Neural crest cell (in vitro differentiated cells): ENCODE results near the gene FILIP1. TPM values are rescaled to one million over a fixed set of nuclear protein-coding genes. Genes with fewer than 3 reads are reported as not detected.

ENCODE experiments used
- DNase-seq: peaks from one replicate; pipeline ENCODE4 v3.0.0; 2021; ENCODE audit warnings: low read depth, mixed read lengths, low spot score
- H3K27ac Mint-ChIP-seq: one replicate; pipeline ENCODE4 v1.8.0; 2021; ENCODE audit warnings: mild to moderate bottlenecking, mixed read lengths; ENCODE audit not compliant: unreplicated experiment
- H3K27me3 Mint-ChIP-seq: 2 replicates; pipeline ENCODE4 v1.8.0; 2021; ENCODE audit warnings: low read depth, mild to moderate bottlenecking, mixed read lengths
- H3K36me3 Mint-ChIP-seq: 2 replicates; pipeline ENCODE4 v1.8.0; 2021; ENCODE audit warnings: low read depth, mild to moderate bottlenecking, mixed read lengths
- H3K4me1 Mint-ChIP-seq: 2 replicates; pipeline ENCODE4 v1.8.0; 2021; ENCODE audit warnings: mixed read lengths
- H3K4me3 Mint-ChIP-seq: one replicate; pipeline ENCODE4 v1.8.0; 2021; ENCODE audit warnings: mild to moderate bottlenecking, mixed read lengths
- H3K9me3 Mint-ChIP-seq: 2 replicates; pipeline ENCODE4 v1.8.0; 2021; ENCODE audit warnings: mixed read lengths
- total RNA-seq: library from RNA; stranded (reverse); gene quantifications from 2 replicates; pipeline ENCODE4 v1.2.1, GENCODE V29; 2021
- TF ChIP-seq, protein P1 (sequence below): fragments of 200-600 bp; sonication (generic); conservative IDR thresholded peaks from 2 replicates; pipeline ENCODE4 v1.5.0; 2021; ENCODE audit warnings: antibody characterized with exemption, mild to moderate bottlenecking

The FILIP1 gene
- total RNA-seq, 1 donor from 2014 or later: 0.79 TPM

- H3K36me3 Mint-ChIP-seq: no peaks in the 10 kb centered on the region
- no peak overlapping the region for H3K27ac Mint-ChIP-seq
- H3K9me3 Mint-ChIP-seq: peaks cover 2% of the 10 kb centered on the region
- H3K27me3 Mint-ChIP-seq: no peaks in the 10 kb centered on the region
- DNase-seq: no peak
- no peak overlapping the region for H3K4me3 Mint-ChIP-seq
- TF ChIP-seq, protein P1, sequence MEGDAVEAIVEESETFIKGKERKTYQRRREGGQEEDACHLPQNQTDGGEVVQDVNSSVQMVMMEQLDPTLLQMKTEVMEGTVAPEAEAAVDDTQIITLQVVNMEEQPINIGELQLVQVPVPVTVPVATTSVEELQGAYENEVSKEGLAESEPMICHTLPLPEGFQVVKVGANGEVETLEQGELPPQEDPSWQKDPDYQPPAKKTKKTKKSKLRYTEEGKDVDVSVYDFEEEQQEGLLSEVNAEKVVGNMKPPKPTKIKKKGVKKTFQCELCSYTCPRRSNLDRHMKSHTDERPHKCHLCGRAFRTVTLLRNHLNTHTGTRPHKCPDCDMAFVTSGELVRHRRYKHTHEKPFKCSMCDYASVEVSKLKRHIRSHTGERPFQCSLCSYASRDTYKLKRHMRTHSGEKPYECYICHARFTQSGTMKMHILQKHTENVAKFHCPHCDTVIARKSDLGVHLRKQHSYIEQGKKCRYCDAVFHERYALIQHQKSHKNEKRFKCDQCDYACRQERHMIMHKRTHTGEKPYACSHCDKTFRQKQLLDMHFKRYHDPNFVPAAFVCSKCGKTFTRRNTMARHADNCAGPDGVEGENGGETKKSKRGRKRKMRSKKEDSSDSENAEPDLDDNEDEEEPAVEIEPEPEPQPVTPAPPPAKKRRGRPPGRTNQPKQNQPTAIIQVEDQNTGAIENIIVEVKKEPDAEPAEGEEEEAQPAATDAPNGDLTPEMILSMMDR: no peak
- no peaks in the 10 kb centered on the region for H3K4me1 Mint-ChIP-seq
These were observed 9.7 kb upstream of the FILIP1 start for GRCh38 chr6:75503291-75503690.

DNA sequence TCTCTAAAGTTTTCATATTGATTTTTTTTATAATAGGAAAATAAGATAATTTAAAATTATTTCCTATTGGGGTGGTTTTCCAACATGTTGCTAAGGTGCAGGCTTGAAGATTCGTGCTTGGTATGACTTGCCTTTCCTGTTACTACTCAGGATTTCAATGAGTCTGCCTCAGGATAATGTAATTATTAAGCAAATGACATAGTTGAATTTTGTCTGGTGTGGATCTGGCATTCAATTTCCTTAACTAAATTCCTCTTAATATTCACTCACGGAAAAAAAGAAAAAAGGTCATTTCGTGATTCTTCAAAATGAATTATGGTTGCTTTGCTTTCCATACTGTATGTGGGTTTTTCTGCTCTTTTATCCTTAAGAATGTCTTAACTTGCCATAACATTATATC lies 9.3 kb upstream of the FILIP1 start:
- Mint-ChIP-seq H3K36me3 (no peaks in the 10 kb centered on the region), H3K27ac (no peak overlapping the region), H3K4me3 (no peak overlapping the region), H3K27me3 (no peaks in the 10 kb centered on the region), H3K4me1 (no peaks in the 10 kb centered on the region), H3K9me3 (peaks cover 2% of the 10 kb centered on the region)
- TF ChIP-seq, protein P1: no peak
- no peak for DNase-seq

- Mint-ChIP-seq H3K9me3 (no peaks in the 10 kb centered on the region), H3K4me1 (no peaks in the 10 kb centered on the region), H3K27ac (no peak overlapping the region), H3K27me3 (no peaks in the 10 kb centered on the region), H3K36me3 (no peaks in the 10 kb centered on the region), H3K4me3 (no peak overlapping the region)
- DNase-seq: no peak
- TF ChIP-seq, protein P1: no peak
These were observed 8.2 kb upstream of the FILIP1 start for GRCh38 chr6:75501756-75502155.

GRCh38 chr6:75499640-75500039 lies 6.0 kb upstream of the FILIP1 start:
- H3K27ac Mint-ChIP-seq: no peak overlapping the region
- H3K36me3 Mint-ChIP-seq: no peaks in the 10 kb centered on the region
- H3K9me3 Mint-ChIP-seq: no peaks in the 10 kb centered on the region
- no peak for DNase-seq
- no peaks in the 10 kb centered on the region for H3K27me3 Mint-ChIP-seq
- H3K4me3 Mint-ChIP-seq: no peak overlapping the region
- TF ChIP-seq, protein P1: no peak
- no peaks in the 10 kb centered on the region for H3K4me1 Mint-ChIP-seq

GRCh38 chr6:75498862-75499261 lies 5.3 kb upstream of the FILIP1 start:
- H3K9me3 Mint-ChIP-seq: no peaks in the 10 kb centered on the region
- no peak overlapping the region for H3K27ac Mint-ChIP-seq
- no peak overlapping the region for H3K4me3 Mint-ChIP-seq
- no peaks in the 10 kb centered on the region for H3K36me3 Mint-ChIP-seq
- no peaks in the 10 kb centered on the region for H3K27me3 Mint-ChIP-seq
- H3K4me1 Mint-ChIP-seq: no peaks in the 10 kb centered on the region
- no peak for DNase-seq
- TF ChIP-seq, protein P1: no peak

DNA sequence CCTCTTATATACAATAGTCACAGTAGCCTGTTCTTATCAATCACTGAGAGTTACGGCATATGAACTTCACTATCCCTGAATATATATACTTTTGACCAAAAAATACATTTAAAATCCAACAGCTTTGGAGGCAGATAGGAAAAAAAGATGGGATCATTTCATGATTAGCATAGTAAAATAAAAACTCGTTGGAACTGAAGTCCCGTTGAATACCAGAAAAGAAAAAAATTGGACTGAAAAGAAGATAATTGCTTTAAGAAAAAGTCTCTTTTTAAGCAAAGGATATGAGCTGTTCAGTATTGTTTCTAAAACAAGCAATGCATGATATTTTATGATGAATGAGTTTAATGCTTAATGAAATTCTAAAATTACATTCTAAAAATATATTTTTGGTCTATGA lies 4.4 kb upstream of the FILIP1 start:
- no peak overlapping the region for H3K4me3 Mint-ChIP-seq
- no peaks in the 10 kb centered on the region for H3K36me3 Mint-ChIP-seq
- TF ChIP-seq, protein P1: no peak
- DNase-seq: no peak
- no peak overlapping the region for H3K27ac Mint-ChIP-seq
- no peaks in the 10 kb centered on the region for H3K9me3 Mint-ChIP-seq
- H3K27me3 Mint-ChIP-seq: no peaks in the 10 kb centered on the region
- no peaks in the 10 kb centered on the region for H3K4me1 Mint-ChIP-seq
